CD4-positive, alpha-beta T cell treated with Interleukin-15 for 1 hour (primary cell): ENCODE results near the gene RACK1.
"Not testable (repeated sequence)": the region's sequence is repeated elsewhere in the genome, so short reads cannot be mapped to it uniquely, and the experiment has no call there.

Experiments
- DNase-seq: peaks from one replicate; pipeline ENCODE4 v3.0.0-alpha.2; 2020

RACK1 gene

DNA sequence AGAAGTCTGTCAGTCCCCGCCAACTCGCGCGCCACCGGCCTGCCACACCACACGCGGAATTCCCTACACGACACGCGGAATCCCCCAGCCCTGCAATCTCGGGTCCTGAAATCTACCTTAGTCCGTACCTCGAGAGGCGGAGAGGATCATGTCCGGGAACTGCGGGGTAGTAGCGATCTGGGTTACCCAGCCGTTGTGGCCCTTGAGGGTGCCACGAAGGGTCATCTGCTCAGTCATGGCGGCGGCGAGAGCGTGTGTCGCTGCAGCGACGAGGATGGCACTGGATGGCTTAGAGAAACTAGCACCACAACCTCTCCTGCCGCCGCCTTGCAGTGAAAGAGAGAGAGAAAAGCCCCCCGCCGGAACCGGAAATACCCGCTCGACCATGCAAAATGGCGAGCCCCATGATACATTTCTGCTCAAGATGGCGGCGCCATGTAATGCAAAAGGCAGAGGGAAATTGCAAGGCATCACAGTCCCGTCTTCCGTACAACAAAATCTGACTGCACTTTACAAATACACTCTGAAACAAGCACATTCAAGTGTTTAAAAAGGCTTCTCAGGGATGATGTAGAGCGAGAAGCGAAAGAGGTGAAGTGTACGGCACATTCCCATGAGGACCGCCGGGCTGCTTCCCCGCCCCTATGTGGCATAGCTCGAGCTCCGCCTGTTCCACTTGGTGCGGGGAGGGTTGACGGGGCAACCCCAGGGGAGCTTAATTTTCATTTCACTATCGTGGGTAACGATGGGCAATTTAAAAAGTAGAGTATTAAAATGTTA is at the start of gene RACK1:
TSS of gene RACK1 (minus strand) at position 343 of the 780 bp plus-strand sequence. CDS start at position 237, 106 bp downstream.
- DNase-seq = peak; percentile 86

DNA sequence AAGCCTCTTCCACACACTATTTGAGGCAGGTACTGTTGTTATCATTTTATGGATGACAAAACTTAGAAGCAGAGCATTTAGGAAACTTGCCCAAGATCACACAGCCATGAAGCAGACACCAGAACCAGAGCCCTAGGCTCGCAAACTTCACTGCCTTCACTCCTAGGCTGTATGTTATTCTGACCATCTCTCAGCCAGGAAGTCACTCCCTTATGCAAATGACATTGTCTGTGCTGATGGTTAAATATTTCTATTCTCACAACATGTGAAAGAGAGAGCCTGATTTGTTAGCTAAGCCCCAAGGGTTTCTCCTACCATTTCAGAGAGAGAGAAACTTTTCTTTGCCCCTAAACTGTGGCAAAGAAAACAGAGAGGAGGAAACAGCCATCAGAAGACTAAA is 43.6 kb upstream of the RACK1 start:
- not testable (repeated sequence) for DNase-seq

DNA sequence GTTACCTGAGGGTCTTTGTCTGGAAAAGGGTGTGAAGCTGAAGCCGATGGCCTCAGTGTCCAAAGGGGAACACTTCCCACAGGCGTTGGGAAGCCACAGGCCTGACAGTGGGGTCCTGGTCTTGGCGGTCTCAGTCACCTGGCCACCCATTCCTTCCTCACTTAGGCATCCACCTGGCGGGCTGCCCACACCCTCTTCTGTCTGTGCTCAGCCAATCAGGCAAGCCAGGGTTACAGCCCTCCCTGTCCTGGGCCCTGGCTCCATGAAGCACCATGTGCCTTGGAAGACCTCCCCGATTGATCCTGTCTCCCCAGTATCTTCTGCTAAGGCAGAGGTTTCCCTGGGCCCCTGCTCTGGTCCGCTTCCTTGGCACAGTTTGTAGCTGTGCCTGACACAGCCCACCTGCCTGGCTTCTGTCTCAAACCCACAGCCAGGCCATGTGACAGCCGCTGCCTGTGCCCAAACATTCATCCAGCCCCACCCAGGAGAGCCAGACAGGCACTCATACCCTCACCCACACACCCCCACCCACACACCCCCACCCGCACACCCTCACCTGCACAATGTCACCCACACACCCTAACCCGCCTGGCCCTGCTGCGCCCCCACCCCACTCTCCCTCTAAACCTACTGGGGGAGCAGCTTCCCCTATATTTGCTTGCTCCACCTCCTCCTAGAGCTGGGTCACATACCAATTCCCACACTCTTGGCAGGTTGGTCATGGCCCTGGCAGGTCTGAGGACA is 42.4 kb upstream of the RACK1 start:
- not testable (repeated sequence) for DNase-seq

DNA sequence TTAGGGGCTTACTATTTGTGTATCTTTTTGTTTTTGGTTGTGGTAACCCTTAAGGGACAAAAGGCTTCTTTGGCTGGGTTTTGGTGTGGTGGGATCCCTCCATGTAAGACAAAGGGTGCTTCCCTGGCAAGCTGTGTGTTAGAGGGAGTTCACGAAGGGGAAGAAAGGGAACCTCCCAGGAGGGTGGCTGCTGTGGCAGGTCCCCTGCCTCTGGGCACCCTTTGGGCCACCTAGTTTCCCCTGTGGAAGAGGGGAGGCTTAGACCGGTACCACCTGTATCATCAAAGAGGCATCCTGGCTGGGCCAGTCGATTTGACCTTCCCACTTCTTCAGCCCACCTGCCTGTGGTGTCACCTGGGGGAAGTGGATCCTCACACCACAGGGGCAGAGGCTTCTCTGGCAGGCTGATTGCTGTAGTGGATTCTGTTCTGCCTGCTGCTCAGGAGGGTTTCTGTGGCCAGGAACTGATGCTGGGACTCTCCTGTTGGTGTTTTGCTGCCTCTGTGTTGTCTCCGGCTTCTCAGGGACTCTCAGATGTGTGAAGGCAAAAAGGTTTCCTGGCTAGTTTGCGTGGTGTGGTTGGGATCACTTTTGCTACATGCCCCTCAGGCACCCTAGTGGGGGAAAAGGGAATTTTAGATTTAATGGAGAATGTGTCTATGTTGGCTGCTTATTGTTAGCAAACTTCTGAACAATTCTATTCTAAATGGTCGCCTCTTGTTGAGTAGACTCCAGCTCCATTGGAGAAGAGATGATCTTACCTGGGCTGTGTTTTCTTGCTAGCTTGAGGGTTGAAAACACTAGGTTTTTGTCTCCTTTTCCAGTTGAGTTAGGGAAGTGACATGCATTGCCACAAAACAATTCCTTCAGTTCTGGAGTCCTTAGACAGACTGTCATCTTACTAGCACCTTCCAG is 40.4 kb upstream of the RACK1 start:
- not testable (repeated sequence) for DNase-seq

DNA sequence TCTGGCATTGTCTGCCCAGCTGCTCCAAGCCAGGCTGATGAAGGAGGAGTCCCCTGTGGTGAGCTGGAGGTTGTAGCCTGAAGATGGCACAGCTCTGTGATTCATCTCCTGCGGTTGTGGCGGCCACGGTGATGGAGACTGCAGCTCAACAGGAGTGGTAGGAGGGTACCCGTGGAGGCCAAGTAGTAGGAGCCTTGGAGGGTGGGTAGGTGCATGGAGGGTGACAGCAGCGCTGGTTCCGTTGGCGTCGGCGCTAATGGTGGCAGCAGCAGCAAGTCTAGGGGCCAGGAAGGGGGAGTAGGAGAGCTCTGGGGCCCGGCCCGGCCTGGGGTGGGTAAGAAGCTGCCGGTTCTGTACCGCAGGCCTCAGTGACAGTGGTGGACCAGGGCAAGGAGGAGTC is 39.6 kb upstream of the RACK1 start:
- no peak for DNase-seq

DNA sequence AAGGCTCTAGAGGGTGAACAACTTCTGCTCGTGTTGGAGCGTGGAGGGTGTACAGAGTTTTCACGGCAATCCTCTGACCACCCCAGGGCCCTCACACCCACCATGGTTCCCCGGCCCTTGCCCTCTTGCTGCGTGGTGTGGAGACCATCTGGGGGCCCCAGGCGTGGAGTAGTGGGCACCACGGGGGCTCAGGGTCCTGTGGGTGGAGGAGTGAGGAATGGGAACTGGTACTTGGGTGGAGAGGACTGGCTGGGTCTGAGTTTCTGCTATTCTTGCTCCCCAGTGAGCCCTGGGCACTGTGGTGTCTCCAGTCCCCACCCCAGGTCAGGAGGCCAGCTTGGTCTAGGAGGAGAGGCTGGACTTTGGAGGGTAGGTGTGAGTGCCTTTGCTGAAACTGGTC is 39.2 kb upstream of the RACK1 start:
- DNase-seq = no peak

DNA sequence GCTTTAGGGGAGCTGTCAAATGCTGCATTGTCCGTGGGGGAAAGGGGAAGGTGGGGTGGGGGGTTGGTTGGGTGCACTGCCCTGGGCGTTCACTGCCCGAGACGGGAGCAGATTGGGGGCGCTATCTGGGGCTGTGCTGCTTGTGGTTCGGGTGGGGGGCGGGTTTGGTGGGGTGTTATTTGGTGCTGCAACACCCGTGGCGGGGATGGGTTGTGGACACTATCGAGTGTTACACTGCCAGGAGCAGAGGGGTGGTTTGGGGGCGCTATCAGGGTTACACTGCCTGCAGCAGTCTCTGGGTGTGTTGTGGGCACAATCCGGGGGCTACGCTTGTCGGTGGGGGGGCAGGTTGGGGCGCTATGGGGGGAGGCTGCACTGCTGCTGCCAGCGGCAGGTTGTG is 38.7 kb upstream of the RACK1 start:
- not testable (repeated sequence) for DNase-seq

DNA sequence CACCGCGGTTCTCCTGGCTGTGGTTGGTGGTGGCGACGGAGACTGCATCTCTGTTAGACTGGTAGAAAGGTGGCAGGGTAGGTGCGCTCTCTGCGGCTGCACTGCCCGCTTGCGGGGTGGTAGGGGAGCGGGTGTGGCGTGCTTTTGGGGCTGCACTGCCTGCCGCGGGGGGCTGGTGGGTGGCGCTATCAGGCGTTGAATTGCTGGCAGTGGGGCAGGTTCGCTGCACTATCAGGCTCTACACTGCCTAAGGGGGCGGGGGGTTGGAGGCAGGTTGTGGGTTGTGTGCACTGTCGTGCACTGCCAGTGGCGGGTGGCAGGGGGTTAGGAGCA is 38.2 kb upstream of the RACK1 start:
- DNase-seq = no peak

DNA sequence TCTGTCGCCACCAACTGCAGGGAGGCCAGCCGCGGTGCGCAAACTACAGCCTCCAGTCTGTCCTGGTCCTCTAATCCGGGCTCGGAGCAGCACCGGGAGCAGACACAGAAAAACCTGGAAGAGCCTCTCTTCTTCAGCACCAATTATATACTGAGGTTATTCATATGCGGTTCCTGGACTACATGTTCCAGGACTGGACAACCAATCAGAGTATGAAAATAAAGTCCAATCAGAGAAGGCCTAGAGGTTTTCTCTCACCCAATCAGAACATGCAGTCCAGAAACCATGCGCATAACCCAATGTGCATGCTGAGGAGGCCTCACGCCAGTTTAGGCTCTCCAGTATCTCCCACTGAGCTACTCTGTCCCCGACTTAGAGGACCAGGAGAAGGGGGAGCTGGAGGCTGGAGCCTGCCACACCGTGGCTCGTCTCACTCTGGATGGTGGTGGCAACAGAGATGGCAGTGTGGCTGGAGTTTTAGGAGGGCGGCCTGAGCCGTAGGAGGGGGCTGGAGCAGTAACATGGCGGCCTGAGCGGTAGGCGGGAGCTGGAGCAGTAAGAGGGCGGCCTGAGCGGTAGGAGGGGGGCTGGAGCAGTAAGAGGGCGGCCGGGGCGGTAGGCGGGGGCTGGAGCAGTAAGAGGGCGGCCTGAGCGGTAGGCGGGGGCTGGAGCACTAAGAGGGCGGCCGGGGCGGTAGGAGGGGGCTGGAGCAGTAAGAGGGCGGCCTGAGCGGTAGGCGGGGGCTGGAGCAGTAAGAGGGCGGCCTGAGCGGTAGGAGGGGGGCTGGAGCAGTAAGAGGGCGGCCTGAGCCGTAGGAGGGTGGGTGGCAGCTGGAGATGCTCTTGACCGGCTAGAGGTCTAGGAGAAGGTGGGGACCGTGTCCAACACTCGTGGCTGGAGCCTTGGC is 37.6 kb upstream of the RACK1 start:
- DNase-seq = no peak

DNA sequence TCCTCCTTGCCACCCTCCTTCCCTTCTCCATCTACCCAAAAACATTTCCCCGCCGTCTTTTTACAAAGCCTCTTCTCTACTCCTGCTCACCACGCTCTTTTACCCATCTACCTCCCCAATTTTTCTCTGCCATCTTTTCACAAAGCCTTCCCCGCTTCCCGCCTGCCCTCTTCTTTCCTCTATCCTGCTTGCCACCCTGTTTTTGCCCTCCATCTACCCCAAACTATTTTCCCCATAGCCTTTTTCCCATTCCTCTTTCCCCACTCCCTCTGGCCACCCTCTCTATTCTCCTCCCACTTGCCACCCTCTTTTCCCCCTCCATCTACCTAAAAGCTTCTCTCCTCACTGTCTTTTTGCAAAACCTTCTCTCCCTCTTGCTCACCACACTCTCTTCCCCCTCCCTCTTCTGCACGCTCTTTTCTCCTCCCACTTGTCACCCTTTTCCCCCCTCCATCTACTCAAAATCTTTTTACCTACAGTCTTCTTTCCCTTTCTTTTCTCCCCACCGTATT is 36.6 kb upstream of the RACK1 start:
- DNase-seq = no peak

DNA sequence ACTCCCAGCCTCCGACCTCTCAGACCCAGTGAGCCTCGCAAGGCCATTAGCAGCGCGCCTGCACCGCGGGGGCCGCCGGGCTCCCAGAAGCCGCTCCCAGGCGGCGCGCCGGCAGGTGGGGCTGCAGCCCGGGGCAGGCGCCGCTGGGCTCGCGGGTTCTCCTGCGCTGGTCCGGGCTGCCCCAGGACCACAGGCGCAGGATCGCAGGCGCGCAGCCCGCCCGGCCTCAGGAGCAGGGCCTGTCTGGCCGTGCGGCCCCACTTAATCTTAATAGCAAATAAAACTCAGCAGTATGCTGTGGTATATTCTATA is 29.7 kb upstream of the RACK1 start:
- not testable (repeated sequence) for DNase-seq

DNA sequence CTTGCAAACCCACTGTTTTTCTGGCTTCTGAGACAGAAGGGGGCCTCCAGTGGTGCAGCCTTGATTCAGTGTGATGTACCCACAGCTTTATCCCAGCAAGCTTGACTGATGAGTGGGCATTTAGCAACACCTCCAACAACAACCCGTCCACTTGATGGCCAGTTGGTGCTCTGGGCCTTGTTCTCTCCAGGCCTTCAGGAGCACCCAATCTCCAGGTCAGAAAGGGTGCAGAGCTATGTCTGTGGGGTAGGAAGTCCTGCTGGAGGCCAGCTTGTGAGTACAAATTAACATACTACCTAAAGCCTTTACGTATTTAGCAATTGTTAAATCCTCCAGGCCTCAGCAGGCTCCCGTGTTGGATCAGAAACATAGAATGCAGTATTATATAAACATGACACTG is 27.4 kb upstream of the RACK1 start:
- DNase-seq = no peak

DNA sequence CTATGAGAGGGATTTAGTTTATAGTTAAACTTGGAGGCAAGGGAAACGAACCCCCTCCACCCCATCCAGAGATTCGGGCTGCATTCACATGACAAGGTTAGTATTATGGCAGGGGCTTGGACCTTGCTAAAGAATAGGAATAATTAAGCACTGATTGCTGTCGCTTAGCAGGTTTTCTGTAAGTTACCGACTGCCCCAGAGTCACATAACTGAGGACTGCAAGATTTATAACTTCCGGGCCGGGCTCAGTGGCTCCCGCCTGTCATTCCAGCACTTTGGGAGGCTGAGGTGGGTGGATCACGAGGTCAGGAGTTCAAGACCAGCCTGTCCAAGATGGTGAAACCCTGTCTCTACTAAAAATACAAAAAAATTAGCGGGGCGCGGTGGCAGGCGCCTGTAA is 24.2 kb upstream of the RACK1 start:
- DNase-seq = not testable (repeated sequence)

DNA sequence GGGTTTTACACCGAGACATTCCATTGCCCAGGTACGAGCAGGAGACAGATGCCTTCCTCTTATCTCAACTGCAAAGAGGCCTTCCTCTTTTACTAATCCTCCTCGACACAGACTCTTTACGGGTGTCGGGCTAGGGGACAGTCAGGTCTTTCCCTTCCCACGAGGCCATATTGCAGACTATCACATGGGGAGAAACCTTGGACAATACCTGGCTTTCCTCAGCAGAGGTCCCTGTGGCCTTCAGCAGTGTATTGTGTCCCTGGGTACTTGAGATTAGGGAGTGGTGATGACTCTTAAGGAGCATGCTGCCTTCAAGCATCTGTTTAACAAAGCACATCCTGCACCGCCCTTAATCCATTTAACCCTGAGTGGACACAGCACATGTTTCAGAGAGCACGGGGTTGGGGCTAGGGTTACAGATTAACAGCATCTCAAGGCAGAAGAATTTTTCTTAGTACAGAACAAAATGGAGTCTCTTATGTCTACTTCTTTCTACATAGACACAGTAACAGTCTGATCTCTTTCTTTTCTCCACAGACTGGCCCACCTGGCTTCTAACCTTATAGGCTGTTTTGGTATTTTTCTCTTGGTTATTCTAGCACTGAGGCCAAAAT is 23.7 kb upstream of the RACK1 start:
- DNase-seq = not testable (repeated sequence)

DNA sequence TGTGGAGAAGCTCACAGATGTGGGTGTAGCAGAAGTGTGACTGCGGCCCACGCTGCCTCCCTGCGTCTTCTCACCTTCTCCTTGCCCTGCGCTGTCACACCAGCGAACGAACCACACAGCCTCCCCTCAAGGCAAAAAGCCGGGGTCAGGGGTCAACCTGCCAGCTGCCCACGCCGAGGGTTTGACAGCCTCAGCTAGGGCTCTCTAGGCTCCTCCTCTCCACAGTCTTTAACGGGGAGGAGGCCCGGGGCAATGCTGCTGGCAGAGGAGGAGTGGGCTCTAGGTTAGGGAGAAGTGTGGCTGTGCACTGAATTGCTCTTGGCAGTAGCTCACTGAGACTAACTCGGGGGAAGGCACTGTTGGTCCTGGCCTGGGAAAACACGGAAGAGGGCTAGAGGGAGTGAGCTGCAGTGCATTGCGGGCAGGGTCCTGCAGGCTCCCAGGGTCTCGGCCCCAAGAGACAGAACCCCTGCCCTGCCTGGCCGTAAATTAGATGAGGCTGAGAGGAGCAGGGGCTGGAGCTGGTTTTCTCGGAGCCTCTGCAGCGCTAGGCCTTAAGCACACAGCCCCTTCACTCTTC is 21.5 kb upstream of the RACK1 start:
- DNase-seq = no peak

DNA sequence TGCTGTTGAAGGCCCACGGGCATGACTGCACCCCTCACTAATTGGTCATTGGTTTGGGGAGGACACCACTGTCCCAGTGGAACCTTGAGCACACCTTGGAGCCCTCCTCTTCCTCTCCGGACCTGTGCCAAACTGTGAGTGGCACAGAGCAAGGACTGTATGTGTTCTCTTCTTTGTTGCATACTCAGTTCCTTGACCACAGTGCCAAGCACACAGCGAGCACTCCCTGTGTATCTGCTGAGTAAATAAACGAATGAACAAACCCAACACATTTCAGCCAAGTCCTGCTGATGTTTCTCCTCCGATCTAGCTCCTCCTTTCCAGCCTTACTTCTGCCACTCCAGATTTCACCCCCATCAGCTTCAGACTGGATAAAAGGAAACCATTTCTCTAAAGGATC is 19.9 kb upstream of the RACK1 start:
- no peak for DNase-seq

DNA sequence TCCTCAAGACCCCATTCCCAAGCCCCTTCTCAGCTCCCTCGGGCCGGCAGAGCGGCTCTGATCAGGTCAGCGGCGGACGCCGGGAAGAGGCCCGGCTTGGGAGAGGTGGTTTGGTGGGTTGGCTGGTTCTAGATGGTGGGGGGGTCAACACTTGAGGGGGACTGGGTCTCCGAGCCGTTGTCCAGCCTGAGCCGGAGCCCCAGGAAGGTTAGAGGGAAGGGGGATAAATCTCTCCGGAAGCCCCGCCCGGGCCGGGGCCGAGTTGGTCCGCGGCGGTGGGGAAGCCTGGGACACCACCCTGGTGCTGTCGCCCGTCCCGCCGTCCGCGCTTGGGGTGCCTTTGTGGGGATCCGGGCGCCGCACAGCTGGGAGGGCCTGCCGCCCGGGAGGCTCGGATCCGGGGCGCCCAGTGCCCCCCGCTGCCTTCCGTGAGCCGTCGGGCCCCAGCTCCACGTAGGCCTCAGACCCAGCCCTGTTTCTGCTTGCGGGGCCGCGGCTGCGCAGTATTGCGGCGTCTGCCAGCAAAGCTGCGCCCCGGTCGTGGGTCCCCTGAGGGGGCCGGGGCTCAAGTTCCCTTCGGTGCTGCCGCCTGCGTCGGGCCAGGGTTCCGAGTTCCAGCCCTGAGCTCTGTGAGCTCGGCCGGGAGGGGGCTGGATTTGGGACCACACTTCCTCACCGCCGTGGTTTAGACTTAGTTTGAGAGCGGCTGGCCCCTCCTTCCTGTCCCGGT is 17.8 kb upstream of the RACK1 start:
- peak; percentile 81 for DNase-seq

DNA sequence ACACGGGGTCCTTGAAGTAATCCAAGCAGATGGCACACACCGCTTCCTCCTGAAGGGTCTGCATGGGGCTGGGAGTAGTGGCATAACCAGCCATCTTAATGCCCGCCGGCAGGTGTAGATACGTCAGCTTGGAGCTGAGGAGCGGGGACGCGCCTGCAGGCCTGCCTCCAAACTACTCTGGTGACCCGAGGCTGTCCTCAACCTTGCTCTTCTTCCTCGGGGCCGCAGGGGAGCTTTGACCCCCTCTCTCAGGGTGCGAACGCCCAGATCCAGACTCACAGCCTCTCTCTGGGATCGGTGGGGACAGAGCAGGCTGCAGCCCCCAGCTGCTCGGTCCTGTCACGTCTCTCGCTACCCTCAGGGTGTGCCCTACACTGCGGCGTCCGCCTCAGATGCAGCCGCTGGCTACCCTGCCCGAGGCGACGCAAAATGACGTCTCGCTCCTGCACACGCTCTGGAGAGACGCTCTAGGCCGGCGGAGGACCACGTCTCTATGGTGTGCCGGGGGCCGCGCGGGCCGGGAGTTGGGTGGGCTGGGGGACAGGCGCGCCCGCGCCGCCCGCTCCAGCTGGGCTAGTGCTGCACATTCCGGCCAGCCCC is 17.1 kb upstream of the RACK1 start, which contains the start of gene TRIM52:
TSS of gene TRIM52 (minus strand) at position 424 of the 600 bp plus-strand sequence. CDS start at position 94, 330 bp downstream.
- peak; percentile 95 for DNase-seq

DNA sequence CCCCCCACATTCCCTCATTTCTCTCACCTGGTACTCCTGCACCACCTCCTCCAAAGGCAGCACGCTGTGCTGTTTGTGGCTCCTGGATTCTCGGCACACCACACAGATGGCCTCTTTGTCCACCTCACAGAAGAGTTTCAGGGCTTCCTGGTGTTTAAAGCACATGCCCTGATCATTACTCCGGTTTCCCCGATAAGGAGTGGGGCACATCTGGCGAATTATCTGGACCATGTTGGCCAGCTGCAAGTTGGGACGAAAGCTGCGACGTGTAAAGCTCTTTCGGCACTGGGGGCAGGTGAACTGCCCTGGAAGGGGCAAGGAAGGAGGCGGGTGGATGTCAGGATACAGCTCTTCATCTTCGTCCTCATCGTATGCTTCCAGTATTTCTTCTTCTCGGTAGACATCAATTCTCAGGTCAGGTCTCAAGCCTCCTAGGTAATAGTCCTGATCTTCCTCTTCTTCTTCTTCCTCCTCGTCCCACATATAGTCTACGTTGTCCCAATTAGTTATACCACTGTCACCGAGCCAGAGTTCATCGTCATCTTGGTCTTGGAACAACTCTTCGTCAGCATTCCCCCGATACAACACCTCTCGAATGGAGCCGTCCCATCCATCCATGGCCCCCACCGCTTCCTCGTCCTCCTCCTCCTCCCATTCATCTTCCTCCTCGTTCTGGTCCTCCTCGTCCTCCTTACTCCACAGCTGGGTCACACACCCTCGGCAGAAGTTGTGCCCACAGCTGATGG is 16.4 kb upstream of the RACK1 start:
- no peak for DNase-seq
